Stimulated activated CD8-positive, alpha-beta memory T cell treated with anti-CD3 and anti-CD28 coated beads, Interleukin-7, amount 100 ng/mL, for 48 hours (primary cell): ENCODE results near the gene MAPK1.
A peak's percentile ranks its signal among the peaks of the same experiment; 100 is the strongest.
"Not testable (repeated sequence)": the region's sequence is repeated elsewhere in the genome, so short reads cannot be mapped to it uniquely, and the experiment has no call there.

Experiments
- DNase-seq, 2 donors: peaks; one replicate each; pipeline ENCODE4 v3.0.0-alpha.2; 2020; ENCODE audit warnings: low read depth in 1 of 2; ENCODE audit errors: extremely low read depth in 1 of 2

Gene MAPK1

DNA sequence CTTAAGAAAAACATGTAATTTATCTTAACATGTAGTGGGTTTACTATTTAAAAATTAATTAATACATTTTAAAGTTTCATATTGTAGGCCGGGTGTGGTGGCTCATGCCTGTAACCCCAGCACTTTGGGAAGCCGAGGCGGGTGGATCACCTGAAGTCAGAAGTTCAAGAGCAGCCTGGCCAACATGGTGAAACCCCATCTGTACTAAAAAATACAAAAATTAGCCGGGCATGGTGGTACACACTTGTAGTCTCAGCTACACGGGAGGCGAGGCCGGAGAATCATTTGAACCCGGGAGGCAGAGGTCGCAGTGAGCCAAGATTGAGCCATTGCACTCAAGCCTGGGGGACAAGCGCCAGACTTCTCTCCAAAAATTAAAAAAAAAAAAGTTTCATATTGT, 73.7 kb downstream of the MAPK1 start:
- DNase-seq: not testable (repeated sequence)

DNA sequence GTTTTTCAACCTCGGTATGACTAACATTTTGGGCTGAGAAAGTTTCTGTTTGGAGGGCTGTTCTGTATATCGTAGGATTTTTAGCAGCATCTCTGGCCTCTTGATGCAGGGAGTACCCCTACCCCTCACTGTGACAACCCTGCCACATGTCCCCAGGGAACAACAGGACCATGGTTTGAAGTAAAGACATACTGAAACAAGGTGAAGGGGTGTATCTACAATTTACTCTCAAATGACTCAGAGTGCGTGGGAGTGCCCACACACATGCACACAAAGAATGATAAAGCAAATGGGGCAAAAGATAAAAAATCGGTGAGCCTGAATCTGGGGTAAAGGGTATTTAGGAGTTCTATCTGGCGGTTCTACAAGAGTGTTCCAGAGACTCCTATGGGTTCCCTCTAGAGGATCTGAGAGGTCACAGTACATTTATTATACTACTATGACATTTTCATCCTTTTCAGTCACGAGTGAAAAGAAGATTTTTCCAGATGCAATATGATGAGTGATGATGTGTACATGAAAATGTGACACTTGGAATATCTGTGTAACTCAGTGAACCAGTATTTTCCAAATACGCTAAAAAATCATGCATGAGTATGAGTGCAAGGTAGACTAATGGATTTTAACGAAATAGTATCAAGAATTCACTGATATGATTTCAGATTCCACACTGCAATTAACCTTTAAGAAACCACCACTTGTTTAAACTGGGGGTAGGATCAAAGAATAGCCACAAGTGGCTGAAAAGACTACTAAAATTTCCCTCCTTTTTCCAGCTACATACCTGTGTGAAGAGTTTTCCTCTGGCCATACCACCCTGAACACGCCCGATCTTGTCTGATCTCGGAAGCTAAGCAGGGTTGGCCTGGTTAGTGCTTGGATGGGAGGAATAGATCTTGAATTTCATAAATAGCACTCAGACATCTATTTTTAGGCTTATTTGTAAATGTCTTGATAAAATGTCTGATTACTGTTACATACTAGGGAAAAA, 75.5 kb downstream of the MAPK1 start:
- peak; percentile 15 to 59 for DNase-seq

GRCh38 chr22:21790849-21791610, 76.4 kb downstream of the MAPK1 start:
- DNase-seq: not testable (repeated sequence)

DNA sequence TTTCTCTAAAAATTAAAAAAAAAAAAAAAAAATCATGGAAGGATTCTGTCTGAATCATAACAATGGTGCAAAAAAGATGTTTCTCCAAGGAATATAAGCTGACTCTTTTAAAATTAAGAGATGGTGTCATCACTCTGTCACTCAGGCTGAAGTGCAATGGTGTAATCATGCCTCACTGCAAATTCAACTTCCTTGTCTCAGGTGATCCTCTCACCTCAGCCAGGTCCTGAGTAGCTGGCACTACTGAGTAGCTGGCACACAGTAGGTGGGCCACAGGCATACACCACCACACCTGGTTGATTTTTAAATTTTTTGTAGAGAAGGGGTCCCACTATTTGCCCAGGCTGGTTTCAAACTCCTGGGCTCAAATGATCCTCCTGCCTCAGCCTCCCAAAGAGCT, 77.1 kb downstream of the MAPK1 start:
- no peak for DNase-seq

GRCh38 chr22:21787565-21787964, 79.9 kb downstream of the MAPK1 start:
- DNase-seq: not testable (repeated sequence)

GRCh38 chr22:21780259-21780658, 87.2 kb downstream of the MAPK1 start:
- DNase-seq: no peak

GRCh38 chr22:21779444-21779843, 88.0 kb downstream of the MAPK1 start:
- DNase-seq: no peak

DNA sequence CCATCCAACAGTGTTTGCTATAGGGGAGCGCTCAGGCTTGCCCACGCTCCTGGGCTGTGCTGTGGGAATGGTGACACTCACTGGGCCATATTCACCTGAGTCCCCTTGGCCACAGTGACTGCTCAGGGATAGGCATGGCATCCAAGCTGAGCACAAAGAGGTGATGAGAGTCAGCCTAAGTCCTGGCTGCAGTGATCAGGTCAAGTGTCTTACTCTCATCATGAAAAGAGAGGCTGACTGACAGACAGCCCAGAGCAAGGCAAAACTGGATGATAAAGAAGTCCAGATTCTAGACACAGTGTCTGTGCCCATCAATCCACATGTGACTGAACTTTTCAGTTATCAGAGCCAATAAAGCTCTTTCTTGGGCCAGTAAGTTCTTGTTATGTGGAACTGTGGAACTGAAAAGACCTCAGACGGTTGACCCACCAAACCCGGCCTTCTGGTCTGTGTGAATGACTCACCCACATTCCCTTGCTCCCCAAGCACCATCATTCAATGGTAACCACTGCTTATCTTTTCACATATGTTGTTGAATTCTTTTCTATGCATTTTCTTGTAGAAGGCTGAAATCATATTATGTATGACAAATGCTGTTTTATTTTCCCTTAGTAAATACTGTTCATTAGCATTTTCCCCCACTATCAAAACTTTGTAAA, 88.6 kb downstream of the MAPK1 start:
- DNase-seq: no peak

DNA sequence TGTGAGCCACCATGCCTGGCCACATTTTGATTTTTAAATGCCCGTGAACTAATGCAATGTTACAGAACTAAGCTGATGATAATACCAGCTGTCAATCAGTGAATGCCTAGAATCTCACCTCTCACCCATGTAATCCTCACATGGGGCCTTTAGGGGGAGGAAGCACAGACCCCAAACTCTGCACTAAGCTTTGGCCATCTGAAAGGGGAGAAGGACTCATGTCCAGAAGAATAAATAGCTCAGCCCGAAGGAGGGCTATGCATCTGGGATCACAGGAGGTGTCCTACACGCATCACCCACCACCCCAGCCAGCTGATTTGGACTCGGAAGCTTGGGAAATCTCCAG, 95.8 kb downstream of the MAPK1 start:
- no peak for DNase-seq

GRCh38 chr22:21768435-21768834, 99.0 kb downstream of the MAPK1 start:
- DNase-seq: no peak

- peak; percentile 60 to 78 for DNase-seq
Measured at GRCh38 chr22:21766691-21767462, 100.6 kb downstream of the MAPK1 start.

GRCh38 chr22:21765909-21766529, 101.4 kb downstream of the MAPK1 start:
- no peak for DNase-seq

- DNase-seq: no peak
Measured at GRCh38 chr22:21764038-21764804, 103.2 kb downstream of the MAPK1 start.

DNA sequence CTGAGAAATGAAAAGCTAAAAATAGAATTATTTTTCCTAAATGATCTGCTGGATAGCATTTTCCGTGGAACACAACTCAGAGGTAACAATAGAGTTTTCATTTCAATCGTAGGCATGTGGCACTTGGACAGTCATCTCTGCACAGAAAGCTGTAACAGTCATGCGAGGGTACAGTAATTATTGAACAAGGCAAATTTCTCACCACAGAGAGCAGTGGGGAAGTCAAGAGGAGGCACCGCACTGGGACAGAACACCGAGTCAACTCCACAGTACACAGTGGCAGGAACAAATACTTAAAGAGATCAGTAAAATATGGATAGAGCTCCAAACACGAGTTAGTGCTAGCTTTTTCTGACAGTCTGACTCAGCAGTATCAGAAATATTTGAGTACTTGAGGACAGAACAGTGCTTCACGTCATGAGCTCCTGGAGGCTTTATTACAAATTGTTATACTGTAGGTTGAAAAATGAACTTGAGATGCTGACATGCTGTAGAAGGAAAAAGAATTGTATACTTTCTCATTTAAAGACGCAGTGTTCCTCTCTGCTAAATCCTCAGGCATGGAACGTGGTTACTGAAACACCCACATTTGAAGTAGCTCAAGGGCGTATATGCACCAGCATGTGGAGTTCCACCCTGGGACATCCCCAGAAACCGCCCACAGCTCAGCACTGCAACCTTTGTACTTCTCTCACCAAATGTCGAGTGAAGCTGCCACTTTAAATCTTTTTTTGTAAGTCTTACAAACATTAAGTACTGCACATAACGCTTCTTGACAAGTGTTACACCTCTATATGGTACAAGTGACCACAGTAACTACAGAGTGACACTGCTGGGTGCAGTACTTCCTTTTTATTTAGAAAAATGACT, 104.5 kb downstream of the MAPK1 start:
- peak; percentile 21 to 50 for DNase-seq

- DNase-seq: no peak
Measured at GRCh38 chr22:21761994-21762680, 105.3 kb downstream of the MAPK1 start.

DNA sequence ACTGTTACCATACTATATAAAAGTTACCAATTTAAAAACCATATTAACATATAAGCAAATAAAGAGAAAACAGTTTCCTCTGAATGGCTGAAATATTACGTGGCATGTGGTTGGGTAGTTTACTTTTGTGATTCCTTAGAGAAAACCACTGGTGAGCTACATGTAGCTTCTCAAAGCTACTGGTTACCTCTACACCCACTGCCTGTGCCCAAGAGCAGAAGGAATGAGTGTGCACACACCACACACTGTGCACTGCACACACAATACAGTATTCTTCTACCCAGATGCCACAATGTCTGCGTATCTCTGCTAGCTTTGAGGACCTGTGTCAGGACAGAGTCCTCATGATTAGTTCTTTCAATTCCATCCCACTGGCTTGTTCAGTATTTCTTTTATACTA, 106.4 kb downstream of the MAPK1 start:
- peak in 1 of 2 donors; percentile 34 for DNase-seq

DNA sequence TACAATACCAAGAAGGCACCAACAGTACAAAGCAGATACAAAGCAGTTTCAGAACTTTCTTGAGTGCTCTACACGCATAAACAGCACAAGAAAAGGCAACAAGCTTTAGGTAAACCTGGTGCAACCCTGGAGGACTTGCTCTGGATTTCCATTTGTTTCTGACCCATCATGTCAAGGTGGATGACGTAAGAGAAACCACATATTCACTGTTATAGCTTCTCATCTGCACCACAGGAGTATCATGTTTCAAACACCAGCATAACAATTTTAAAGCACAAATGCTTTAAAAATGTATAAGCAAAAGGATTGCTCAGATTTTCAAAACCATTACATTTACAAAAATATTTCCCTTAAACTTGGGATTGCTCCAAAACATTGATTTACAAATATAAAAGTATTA, 106.8 kb downstream of the MAPK1 start:
- DNase-seq: no peak
